ENCODE data around the gene CADPS2. TPM values are rescaled to one million over a fixed set of nuclear protein-coding genes. Genes with fewer than 3 reads are reported as not detected.

The CADPS2 gene
- total and polyA plus RNA-seq, 7 donors, result 1.5 to 3.6 (median 2.1) TPM

GRCh38 chr7:122833888-122834570, 52.2 kb downstream of the CADPS2 start:
- DNase-seq, result no peak
- Histone ChIP-seq H3K36me3 (ENCODE audit: insufficient read depth in 1 of 2, low read depth in 1 of 2) (no peaks in the 10 kb centered on the region), H3K4me1 (no peaks in the 10 kb centered on the region), H3K27me3 (ENCODE audit: insufficient read depth in 3 of 3, low read length in 2 of 3) (no peaks in the 10 kb centered on the region), H3K4me3 (no peak overlapping the region), H3K27ac (no peak overlapping the region), H3K9me3 (no peaks in the 10 kb centered on the region)
- 89 to 91% (median 89%) methylated on average over 10 of the region's 10 CpGs for WGBS, 3 donors
- intact Hi-C loops (cut with DNase I), result no loop called here
- no peak for ATAC-seq
- no peak for TF ChIP-seq CTCF (IDR thresholded peaks at IDR 0.05)

GRCh38 chr7:122831436-122831835, 54.8 kb downstream of the CADPS2 start:
- no peaks in the 10 kb centered on the region for H3K36me3 ChIP-seq (ENCODE audit: insufficient read depth in 1 of 2, low read depth in 1 of 2)
- H3K4me3 ChIP-seq, result no peak overlapping the region
- H3K4me1 ChIP-seq, result no peaks in the 10 kb centered on the region
- H3K27ac ChIP-seq, result no peak overlapping the region
- no peaks in the 10 kb centered on the region for H3K9me3 ChIP-seq
- H3K27me3 ChIP-seq (ENCODE audit: insufficient read depth in 3 of 3, low read length in 2 of 3), result no peaks in the 10 kb centered on the region
- DNase-seq (no peak), ATAC-seq (no peak)
- no peak for TF ChIP-seq CTCF (IDR thresholded peaks at IDR 0.05)
- intact Hi-C loops (cut with DNase I), result no loop called here
- 32 to 47% (median 34%) methylated on average over 1 of the region's 1 CpG for WGBS, 3 donors

GRCh38 chr7:122829962-122830361, 56.3 kb downstream of the CADPS2 start:
- H3K36me3 ChIP-seq (ENCODE audit: insufficient read depth in 1 of 2, low read depth in 1 of 2), result no peaks in the 10 kb centered on the region

GRCh38 chr7:122827763-122828162, 58.5 kb downstream of the CADPS2 start:
- no peaks in the 10 kb centered on the region for H3K4me1 ChIP-seq
- H3K36me3 ChIP-seq (ENCODE audit: insufficient read depth in 1 of 2, low read depth in 1 of 2), result no peaks in the 10 kb centered on the region
- no peak for DNase-seq
- TF ChIP-seq CTCF (IDR thresholded peaks at IDR 0.05), result no peak
- H3K27me3 ChIP-seq (ENCODE audit: insufficient read depth in 3 of 3, low read length in 2 of 3), result no peaks in the 10 kb centered on the region
- no peak overlapping the region for H3K27ac ChIP-seq
- H3K9me3 ChIP-seq, result no peaks in the 10 kb centered on the region
- no peak overlapping the region for H3K4me3 ChIP-seq
- ATAC-seq, result no peak
- intact Hi-C loops (cut with DNase I), result no loop called here

More at GRCh38 chr7:122829962-122830361, 56.3 kb downstream of the CADPS2 start:
- 63 to 67% (median 66%) methylated on average over 2 of the region's 2 CpGs for WGBS, 3 donors
- intact Hi-C loops (cut with DNase I), result no loop called here
- TF ChIP-seq CTCF (IDR thresholded peaks at IDR 0.05), result no peak
- H3K27ac ChIP-seq, result no peak overlapping the region
- no peaks in the 10 kb centered on the region for H3K9me3 ChIP-seq
- H3K4me3 ChIP-seq, result no peak overlapping the region
- H3K4me1 ChIP-seq, result no peaks in the 10 kb centered on the region
- DNase-seq, result no peak
- H3K27me3 ChIP-seq (ENCODE audit: insufficient read depth in 3 of 3, low read length in 2 of 3), result no peaks in the 10 kb centered on the region
- no peak for ATAC-seq

- no peak for TF ChIP-seq CTCF (IDR thresholded peaks at IDR 0.05)
- intact Hi-C loops (cut with DNase I), result no loop called here
- no peak overlapping the region for H3K27ac ChIP-seq
- no peaks in the 10 kb centered on the region for H3K27me3 ChIP-seq (ENCODE audit: insufficient read depth in 3 of 3, low read length in 2 of 3)
- ATAC-seq (no peak), DNase-seq (no peak)
- no peak overlapping the region for H3K4me3 ChIP-seq
- no peaks in the 10 kb centered on the region for H3K9me3 ChIP-seq
- 92 to 94% (median 93%) methylated on average over 3 of the region's 3 CpGs for WGBS, 3 donors
- no peaks in the 10 kb centered on the region for H3K4me1 ChIP-seq
- H3K36me3 ChIP-seq (ENCODE audit: insufficient read depth in 1 of 2, low read depth in 1 of 2), result no peaks in the 10 kb centered on the region
Measured at GRCh38 chr7:122813845-122814244, 72.4 kb downstream of the CADPS2 start.

All from psoas muscle (tissue), 8 donors.